22Rv1 (cell line): Measurements from ENCODE around the gene SLC35F3.
"Not testable (repeated sequence)": the region's sequence is repeated elsewhere in the genome, so short reads cannot be mapped to it uniquely, and the experiment has no call there.

Source experiments
- H3K27ac ChIP-seq: fragments of 450-650 bp; 2 replicates; pipeline ENCODE4 v1.5.1; 2017
- CTCF ChIP-seq: fragments of 450-650 bp; IDR thresholded peaks from 2 replicates; pipeline ENCODE4 v1.5.1; 2017; ENCODE audit warnings: mild to moderate bottlenecking
- ZFX ChIP-seq: fragments of 450-650 bp; IDR thresholded peaks from 2 replicates; pipeline ENCODE4 v1.6.1; 2017; ENCODE audit warnings: antibody characterized with exemption, borderline replicate concordance

Gene SLC35F3

GRCh38 chr1:233868461-233868860 is 36.0 kb upstream of the SLC35F3 start:
- TF ChIP-seq CTCF (no peak), ZFX (no peak)
- H3K27ac ChIP-seq, result no peak overlapping the region

DNA sequence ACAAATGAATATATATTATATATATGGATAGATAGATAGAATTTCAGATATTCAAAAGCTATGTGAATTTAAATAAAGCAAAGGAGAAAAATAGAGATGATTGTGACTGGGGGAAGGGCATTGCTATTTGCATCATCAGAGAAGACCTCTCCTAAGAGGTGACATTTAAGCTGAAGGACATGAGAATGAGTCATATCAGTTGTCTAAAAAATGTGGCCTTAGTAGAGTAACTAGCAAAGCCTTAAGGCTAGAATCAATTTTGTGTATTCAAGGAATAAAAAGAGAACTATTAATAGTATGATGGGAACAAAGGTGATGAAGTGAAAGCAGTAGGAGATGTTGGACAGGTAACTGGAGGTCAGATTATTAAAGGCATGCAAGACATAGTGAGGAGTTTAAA is 34.8 kb upstream of the SLC35F3 start:
- H3K27ac ChIP-seq, result no peak overlapping the region
- TF ChIP-seq ZFX (no peak), CTCF (no peak)

DNA sequence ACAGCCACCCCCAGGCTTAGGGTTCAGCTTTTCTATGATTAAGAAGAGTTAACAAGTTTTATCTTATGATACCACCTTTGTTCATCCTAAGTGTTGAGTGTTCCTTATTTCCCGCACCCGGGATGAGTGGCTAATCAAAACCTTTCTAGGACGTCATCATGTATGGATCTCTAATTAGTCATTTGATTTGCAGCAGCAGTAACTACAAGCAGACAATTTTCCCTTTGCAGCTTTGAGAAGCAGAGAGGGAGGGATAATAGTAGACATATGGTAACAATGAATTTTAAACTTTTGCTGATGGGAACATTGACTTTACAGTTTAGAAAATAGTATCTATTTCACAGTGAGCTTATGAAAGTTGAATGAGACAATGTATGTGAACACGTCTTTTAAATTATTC is 30.8 kb upstream of the SLC35F3 start:
- H3K27ac ChIP-seq, result no peak overlapping the region
- no peak for TF ChIP-seq CTCF
- no peak for TF ChIP-seq ZFX

DNA sequence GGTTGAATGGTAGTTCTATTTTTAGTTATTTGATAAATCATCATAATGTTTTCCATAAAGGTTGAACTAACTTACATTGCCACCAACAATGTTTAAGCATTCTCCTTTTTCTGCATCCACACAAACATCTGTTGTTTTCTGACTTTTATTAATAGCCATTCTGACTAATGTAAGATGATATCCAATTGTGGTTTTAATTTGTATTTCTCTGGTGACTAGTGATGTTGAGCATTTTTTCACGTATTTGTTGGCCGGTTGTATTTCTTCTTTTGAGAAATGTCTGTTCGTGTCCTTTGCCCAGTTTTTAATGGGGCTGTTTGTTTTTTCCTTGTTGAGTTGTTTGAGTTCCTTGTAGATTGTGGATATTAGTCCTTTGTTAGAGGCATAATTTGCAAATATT is 24.6 kb upstream of the SLC35F3 start:
- no peak overlapping the region for H3K27ac ChIP-seq
- no peak for TF ChIP-seq CTCF
- no peak for TF ChIP-seq ZFX

- TF ChIP-seq ZFX (no peak), CTCF (no peak)
- H3K27ac ChIP-seq, result no peak overlapping the region
Observed at GRCh38 chr1:233883671-233884070, 20.8 kb upstream of the SLC35F3 start.

- H3K27ac ChIP-seq, result no peak overlapping the region
- TF ChIP-seq CTCF (no peak), ZFX (no peak)
Observed at GRCh38 chr1:233884461-233885151, 19.9 kb upstream of the SLC35F3 start.

GRCh38 chr1:233885196-233885920 is 19.1 kb upstream of the SLC35F3 start:
- TF ChIP-seq CTCF, result no peak
- H3K27ac ChIP-seq, result no peak overlapping the region

- H3K27ac ChIP-seq, result not testable (repeated sequence)
Observed at GRCh38 chr1:233891151-233891550, 13.3 kb upstream of the SLC35F3 start.
